Right lobe of liver (tissue), 6 donors: ENCODE data around the gene SGCA. TPM values are rescaled to one million over a fixed set of nuclear protein-coding genes. Genes with fewer than 3 reads are reported as not detected.

ENCODE experiments used
- ATAC-seq, 4 donors: fragments of 200-7000 bp; cut with Tn5 transposase; one replicate each; pipeline ENCODE4 v1.9.1; 2020; ENCODE audit warnings: mild to moderate bottlenecking in 4 of 4, moderate library complexity in 4 of 4
- DNase-seq, 3 donors: peaks; one replicate each; pipeline ENCODE4 v3.0.0-alpha.2; 2020
- H3K27ac ChIP-seq, 3 donors: fragments of 200-600 bp; one replicate each; pipeline ENCODE4 v1.8.0; 2022
- H3K27me3 ChIP-seq, 2 donors: fragments of 200-600 bp; one replicate each; pipeline ENCODE4 v1.8.0; 2022
- H3K36me3 ChIP-seq, 4 donors: fragments of 200-600 bp; sonication (generic) in 1 of 4; one replicate each; pipeline versions ENCODE4 v1.5.1 to v1.8.0; 2017 to 2022; ENCODE audit warnings: control low read depth in 1 of 4
- H3K4me1 ChIP-seq, 4 donors: fragments of 200-600 bp; sonication (generic) in 1 of 4; one replicate each; pipeline versions ENCODE4 v1.5.1 to v1.8.0; 2017 to 2022; ENCODE audit warnings: control low read depth in 1 of 4
- H3K4me3 ChIP-seq, 3 donors: fragments of 200-600 bp; one replicate each; pipeline ENCODE4 v1.8.0; 2022
- H3K9me3 ChIP-seq, 4 donors: fragments of 200-600 bp; sonication (generic) in 1 of 4; one replicate each; pipeline versions ENCODE4 v1.5.1 to v1.8.0; 2017 to 2022; ENCODE audit warnings: control low read depth in 1 of 4
- CTCF ChIP-seq, 4 donors: fragments of 200-600 bp in 3 of 4; fragments of 450-650 bp in 1 of 4; IDR thresholded peaks; one replicate each; pipeline versions ENCODE4 v1.5.1 to v1.8.0; 2016 to 2022; ENCODE audit warnings: antibody characterized with exemption in 4 of 4, mild to moderate bottlenecking in 2 of 4
- POLR2A ChIP-seq: fragments of 450-650 bp; IDR thresholded peaks from one replicate; pipeline ENCODE4 v1.6.1; 2017; ENCODE audit warnings: antibody characterized with exemption, mild to moderate bottlenecking
- WGBS: methylation state at CpG from one replicate; pipeline ENCODE4 v1.1.6; 2018; ENCODE audit warnings: low coverage, low lambda C conversion rate; ENCODE audit not compliant: insufficient coverage; ENCODE audit errors: missing lambda C conversion rate; 5-methylcytosine and 5-hydroxymethylcytosine counted together
- intact Hi-C, 2 donors: fragments of 100-400 bp; cut with DNase I; formaldehyde crosslinking; loops; one replicate each; pipeline versions ENCODE4 v1.11.2 to v1.14.1; 2022
- total RNA-seq, 6 experiments: library from RNA; depleted of rRNA in 2 of 6; stranded (reverse); fragments of >200 nt in 2 of 6; fragmentation: NEBNext Ultra II Directional in 3 of 6; extraction: Animal tissue kit (Norgen Biotek cat#: 25700) in 3 of 6; gene quantifications; one replicate each; pipeline versions ENCODE4 v1.1.0 to v1.2.4, GENCODE V29; 2016 to 2023
- donor health status: DM: no; HTN: yes; CAD: no.
- donor health status: DM: no; HTN: no; CAD: no.
- donor health status: DM: no; HTN: no; CAD: no.
- donor health status: DM: no; HTN: yes; CAD: no.
- donor health status: DM: no; HTN: yes; CAD: no.

The SGCA gene
- total RNA-seq, 6 experiments from 2014 or later = 0.48 to 2.8 (median 1.6) TPM

GRCh38 chr17:50187394-50187725, 21.6 kb downstream of the SGCA start:
- H3K36me3 ChIP-seq = no peaks in the 10 kb centered on the region
- intact Hi-C loops = no loop called here
- H3K4me1 ChIP-seq = no peaks in the 10 kb centered on the region
- H3K27ac ChIP-seq = no peak overlapping the region
- no peak for TF ChIP-seq POLR2A
- TF ChIP-seq CTCF (IDR thresholded peaks at IDR 0.05) = no peak
- no peak overlapping the region for H3K4me3 ChIP-seq
- WGBS = no CpG with 5 or more reads among the region's 4 CpGs
- H3K27me3 ChIP-seq = no peaks in the 10 kb centered on the region
- DNase-seq (no peak), ATAC-seq (no peak)
- no peaks in the 10 kb centered on the region for H3K9me3 ChIP-seq

GRCh38 chr17:50187751-50188530, 22.1 kb downstream of the SGCA start:
- WGBS = 62% methylated on average over 3 of the region's 17 CpGs
- H3K4me3 ChIP-seq = no peak overlapping the region
- ATAC-seq (no peak), DNase-seq (no peak)
- no peaks in the 10 kb centered on the region for H3K36me3 ChIP-seq
- H3K9me3 ChIP-seq = no peaks in the 10 kb centered on the region
- intact Hi-C loops = no loop called here
- H3K27ac ChIP-seq = no peak overlapping the region
- no peaks in the 10 kb centered on the region for H3K4me1 ChIP-seq
- no peaks in the 10 kb centered on the region for H3K27me3 ChIP-seq
- TF ChIP-seq CTCF (IDR thresholded peaks at IDR 0.05) = no peak
- no peak for TF ChIP-seq POLR2A

- Histone ChIP-seq H3K27ac (no peak overlapping the region), H3K27me3 (no peaks in the 10 kb centered on the region), H3K36me3 (no peaks in the 10 kb centered on the region), H3K4me3 (no peak overlapping the region), H3K9me3 (no peaks in the 10 kb centered on the region), H3K4me1 (no peaks in the 10 kb centered on the region)
- WGBS = 57% methylated on average over 5 of the region's 13 CpGs
- TF ChIP-seq CTCF (IDR thresholded peaks at IDR 0.05) = no peak
- TF ChIP-seq POLR2A = no peak
- ATAC-seq (no peak), DNase-seq (no peak)
- intact Hi-C loops = no loop called here
Measured at GRCh38 chr17:50188531-50188920, 22.7 kb downstream of the SGCA start.

- no peaks in the 10 kb centered on the region for H3K27me3 ChIP-seq
- no peaks in the 10 kb centered on the region for H3K36me3 ChIP-seq
- H3K4me3 ChIP-seq = no peak overlapping the region
- ATAC-seq = no peak
- WGBS = no CpG with 5 or more reads among the region's 11 CpGs
- DNase-seq = no peak
- intact Hi-C loops = no loop called here
- no peak for TF ChIP-seq POLR2A
- TF ChIP-seq CTCF (IDR thresholded peaks at IDR 0.05) = no peak
- no peaks in the 10 kb centered on the region for H3K4me1 ChIP-seq
- no peaks in the 10 kb centered on the region for H3K9me3 ChIP-seq
- no peak overlapping the region for H3K27ac ChIP-seq
Measured at GRCh38 chr17:50188921-50189549, 23.2 kb downstream of the SGCA start.
